Measurements from ENCODE around the gene BICD2. TPM values are rescaled to one million over a fixed set of nuclear protein-coding genes. Genes with fewer than 3 reads are reported as not detected.

BICD2 gene
- total and polyA plus RNA-seq, 9 of the 15 experiments (the other 6 are each of a cell fraction or from before 2014, with no cell fraction given): 3.6 to 23.4 (median 11.8) TPM

GRCh38 chr9:92671323-92671722, 93.3 kb downstream of the BICD2 start:
- Histone ChIP-seq H3K36me3 (ENCODE audit: control insufficient read depth, insufficient read depth, low read length) (peaks cover 12% of the 10 kb centered on the region; the same call in 2 of the 3 replicates), H4K20me1 (replicated peaks; ENCODE audit: control insufficient read depth, insufficient read depth, low read length) (peaks cover 7% of the 10 kb centered on the region), H3K4me3 (peak overlapping the region; percentile 66), H3K9me1 (ENCODE audit: control insufficient read depth, insufficient read depth, low read length) (peaks cover 3% of the 10 kb centered on the region), H3K9ac (ENCODE audit: insufficient read depth in 1 of 2, low read depth in 2 of 2, low read length in 2 of 2) (peak overlapping the region; percentile 11 to 98; a peak in 3 of 4 replicates), H3K4me1 (replicated peaks in 1 of 2; ENCODE audit: control insufficient read depth in 2 of 2, insufficient read depth in 2 of 2, low read length in 2 of 2) (peaks cover 11 to 20% of the 10 kb centered on the region in 2 experiments; a peak in 4 of 5 replicates), H3K79me2 (ENCODE audit: control insufficient read depth, insufficient read depth, low read length) (peaks cover 47% of the 10 kb centered on the region), H3K9me3 (replicated peaks; ENCODE audit: control insufficient read depth, insufficient read depth, low read depth, low read length) (no peaks in the 10 kb centered on the region; the same call in 1 of the 2 replicates), H2AFZ (ENCODE audit: low read depth, low read length) (0 out of 2 replicates have a peak overlapping the region, but pooled peaks have one; percentile 56), H3K27me3 (ENCODE audit: control insufficient read depth in 2 of 2, insufficient read depth in 2 of 2, low read length in 2 of 2) (no peaks in the 10 kb centered on the region), H3K27ac (ENCODE audit: extremely low read depth, low read depth, low read length) (peak overlapping the region; percentile 98), H3K4me2 (ENCODE audit: insufficient read depth, low read length) (peak overlapping the region; percentile 99)
- CTCF ChIA-PET (ENCODE audit: low intra/inter-chr PET ratio): no interaction called here
- no TSS peak for BruUV-seq (replicated peaks)
- in situ Hi-C loops (cut with MboI): no loop called here
- DNase-seq (ENCODE audit: extremely low read depth in 1 of 4, low spot score in 3 of 4): peak in 3 of 4 experiments; percentile 15 to 74 (median 33)
- no peak for ATAC-seq
- intact Hi-C loops (cut with micrococcal nuclease): no loop called here
- FAIRE-seq: peak; percentile 44
- 23% methylated on average over 4 of the region's 4 CpGs for WGBS (ENCODE audit: insufficient coverage, low coverage, missing lambda C conversion rate)
- POLR2A ChIA-PET: interaction anchor here (0.5 to 2.4 kb wide), 10 partner anchors 11 to 1589 kb away, joined by 3 to 8 read pairs (median 4); no protein-coding TSS in a partner anchor
- TF ChIP-seq TCF7 (IDR thresholded peaks at IDR 0.05; ENCODE audit: borderline replicate concordance) (no peak), CREBBP (IDR thresholded peaks at IDR 0.05; ENCODE audit: low read depth, low read length) (no peak), ZBTB5 (IDR thresholded peaks at IDR 0.05) (no peak), ZNF316 (IDR thresholded peaks at IDR 0.05) (0 out of 2 replicates have a peak, but pooled peaks have one; percentile 5), FUS (optimal IDR thresholded peaks at IDR 0.05; ENCODE audit: low read depth, low read length) (no peak), JUND (IDR thresholded peaks at IDR 0.05; ENCODE audit: borderline replicate concordance, low read depth, low read length) (peak; percentile 53), JUND (tag; IDR thresholded peaks at IDR 0.05; ENCODE audit: borderline replicate concordance, low read depth, low read length) (no peak; the same call in 2 of the 3 replicates), HDAC2 (IDR thresholded peaks at IDR 0.05) (0 out of 2 replicates have a peak, but pooled peaks have one; percentile 29), HLTF (IDR thresholded peaks at IDR 0.05) (no peak), FOSL1 (tag; conservative IDR thresholded peaks at IDR 0.05) (peak; percentile 24; the same call in 1 of the 2 replicates), POLR2A (conservative IDR thresholded peaks at IDR 0.05) (0 out of 2 replicates have a peak, but pooled peaks have one; percentile 33), NFIC (IDR thresholded peaks at IDR 0.05) (peak; percentile 94)
